HG02798 (cell line): Measurements from ENCODE around the gene LDLRAD4.

Experiments
- ATAC-seq: cut with Tn5 transposase; IDR thresholded peaks from one replicate; pipeline ENCODE4 v1.9.1; 2021; ENCODE audit warnings: mild to moderate bottlenecking; ENCODE audit not compliant: unreplicated experiment, poor library complexity

The LDLRAD4 gene

DNA sequence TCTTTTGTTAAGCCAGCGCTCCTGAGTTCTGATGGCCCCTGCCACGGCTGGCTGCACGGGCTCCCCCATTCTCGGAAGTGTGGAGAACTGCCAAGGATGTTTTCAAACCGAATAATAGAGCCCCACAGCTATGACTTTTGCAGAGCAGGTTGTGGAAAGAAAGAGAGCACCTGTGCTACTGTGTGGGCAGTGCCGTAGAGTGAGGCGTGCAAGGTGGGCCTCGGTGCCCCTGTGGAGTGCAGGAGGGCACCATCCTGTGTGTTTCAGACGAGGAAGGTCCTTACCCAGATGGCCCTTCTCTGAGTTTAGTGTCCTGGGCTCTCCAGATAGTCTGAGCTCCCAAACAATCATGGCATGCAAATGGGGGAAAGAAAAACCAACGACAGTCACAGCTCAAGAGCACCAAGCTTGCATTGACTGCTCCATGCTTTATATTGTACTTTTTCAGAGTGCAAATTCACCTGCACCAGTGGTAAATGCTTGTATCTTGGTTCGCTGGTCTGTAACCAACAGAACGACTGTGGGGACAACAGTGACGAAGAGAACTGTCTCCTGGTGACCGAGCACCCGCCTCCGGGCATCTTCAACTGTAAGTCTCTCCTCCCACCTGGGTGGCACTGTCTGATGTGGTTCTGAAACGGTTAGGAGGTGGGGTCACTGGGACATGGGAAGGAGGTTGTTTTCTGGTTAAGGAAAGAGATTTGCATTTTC, 219.4 kb downstream of the LDLRAD4 start:
- no peak for ATAC-seq

DNA sequence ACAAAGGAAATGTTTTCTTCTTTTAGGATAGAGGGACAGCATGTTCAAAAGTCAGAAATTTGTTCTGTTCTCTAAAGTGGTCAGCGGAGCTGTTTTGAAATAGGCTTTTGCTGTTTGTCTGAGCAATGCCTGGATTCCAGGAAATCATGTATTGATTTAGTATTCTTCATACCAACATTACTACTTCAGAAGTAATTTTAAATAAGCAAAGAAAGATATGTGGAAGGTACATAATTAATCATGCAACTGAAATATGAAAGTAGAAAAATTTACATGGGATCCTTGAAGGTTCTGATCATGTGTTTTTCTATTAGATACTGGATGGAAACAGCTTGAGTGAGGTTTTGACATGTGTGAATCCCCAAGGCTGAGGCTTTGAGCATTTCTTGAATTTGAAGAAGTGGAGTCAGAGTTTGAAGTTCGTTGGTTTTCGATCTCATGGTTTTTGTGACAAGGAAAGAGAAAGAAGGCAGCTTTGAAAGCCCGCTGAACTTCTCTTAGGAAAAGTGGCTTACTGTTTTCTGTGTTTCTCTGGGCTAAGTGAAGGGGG, 220.0 kb downstream of the LDLRAD4 start:
- ATAC-seq = no peak

DNA sequence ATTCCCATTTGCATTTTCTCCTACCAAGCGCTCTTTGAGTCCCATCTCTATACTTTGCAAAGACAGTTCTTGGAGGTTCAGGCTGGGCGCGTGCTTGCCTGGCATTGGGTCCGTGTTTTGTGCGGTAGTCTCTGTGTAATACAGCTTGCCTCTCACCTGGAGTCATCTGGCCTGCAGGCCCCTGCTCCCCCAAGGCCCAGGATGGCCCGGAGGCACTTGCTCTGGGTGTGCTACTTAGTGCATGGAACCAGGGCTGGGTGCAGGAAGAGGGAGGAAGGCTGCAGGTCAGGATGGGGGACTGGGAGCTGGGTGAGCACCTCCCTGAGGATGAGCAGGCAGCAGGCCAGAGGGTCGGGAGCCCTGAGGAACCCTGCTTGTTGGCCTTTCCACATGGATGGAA, 220.9 kb downstream of the LDLRAD4 start:
- ATAC-seq = no peak

DNA sequence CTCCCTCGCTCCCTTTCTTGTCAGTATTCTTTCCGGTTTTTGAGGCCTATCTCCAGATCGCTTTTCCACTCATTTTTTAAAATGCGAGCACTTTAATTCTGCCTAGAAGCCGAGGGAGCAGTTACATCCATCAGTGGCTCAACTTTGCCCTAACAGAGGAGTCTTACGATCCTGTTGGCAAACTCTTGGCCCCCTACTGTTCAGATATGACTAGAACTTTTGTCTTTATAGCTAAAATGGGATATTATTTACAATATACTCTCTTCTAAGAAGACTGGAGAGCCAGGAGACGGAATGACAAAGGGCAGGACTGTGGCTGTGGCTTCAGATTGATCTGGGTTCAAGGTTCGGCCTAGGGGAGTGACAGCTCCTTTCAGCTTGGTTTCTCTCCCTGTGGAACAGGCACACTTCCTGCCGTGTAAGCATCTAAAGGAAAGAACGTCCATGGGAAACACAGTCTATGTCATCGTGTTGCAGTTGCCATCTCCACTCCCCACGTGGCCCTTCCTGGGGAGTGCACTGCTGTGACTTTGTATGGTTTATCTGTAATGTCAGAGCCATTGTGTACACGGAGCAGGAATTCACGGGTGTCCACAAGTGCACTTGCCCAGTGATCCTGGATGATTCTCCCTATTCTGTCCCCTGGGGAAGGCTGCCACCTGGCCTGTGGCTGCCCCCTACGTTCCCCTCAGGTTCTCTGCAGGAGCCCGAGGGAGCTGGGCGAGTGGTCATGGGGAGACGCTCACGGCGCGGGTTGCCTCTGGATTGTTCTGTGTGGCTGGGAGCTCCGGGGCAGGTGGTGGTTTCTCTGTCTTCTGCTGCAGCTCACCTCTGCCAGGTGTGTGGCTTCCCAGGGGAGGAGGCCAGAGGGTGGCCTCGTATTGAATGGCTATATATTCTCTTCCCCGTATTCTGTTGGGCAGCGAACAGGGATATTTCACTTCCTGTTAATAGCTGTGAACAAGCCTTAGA, 222.0 kb downstream of the LDLRAD4 start:
- ATAC-seq = no peak

DNA sequence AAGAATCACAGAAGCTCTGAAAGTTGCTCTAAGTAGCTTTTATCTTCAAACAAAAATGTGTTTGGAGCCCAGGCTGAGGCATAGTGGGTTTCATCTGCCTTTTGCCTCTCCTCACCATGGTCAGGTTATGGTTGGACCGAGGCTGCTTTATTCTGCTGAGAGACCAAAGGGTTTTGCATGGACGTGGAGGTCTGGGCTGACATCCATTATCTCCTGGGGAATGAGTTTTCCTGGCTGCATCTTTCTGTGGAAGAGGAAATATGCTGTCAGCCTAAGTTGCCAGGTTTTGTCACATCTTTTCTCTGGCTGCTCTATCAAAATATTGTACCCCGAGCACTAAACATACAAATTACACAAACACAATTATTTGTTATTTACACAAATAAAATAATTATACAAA, 223.2 kb downstream of the LDLRAD4 start:
- no peak for ATAC-seq

DNA sequence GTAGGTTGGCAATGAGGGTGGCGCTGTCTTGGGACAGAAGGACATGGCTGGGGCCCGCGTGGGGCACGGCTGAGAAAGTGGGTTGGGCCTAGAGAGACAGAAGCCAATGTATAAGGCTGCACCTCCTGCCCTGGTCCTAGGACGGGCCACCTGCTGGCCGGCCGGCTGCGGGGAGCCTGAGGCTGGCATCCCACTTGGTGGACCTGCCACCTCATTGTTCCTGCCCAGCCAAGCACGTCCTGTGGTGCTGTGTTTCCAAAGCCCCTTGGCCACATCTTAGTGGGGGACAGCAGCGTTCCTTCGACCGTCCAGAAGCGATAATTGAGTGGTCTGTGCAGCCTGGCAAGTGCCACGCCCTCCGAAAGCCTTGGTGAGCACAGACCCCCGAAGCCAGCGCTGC, 223.9 kb downstream of the LDLRAD4 start:
- ATAC-seq = no peak

DNA sequence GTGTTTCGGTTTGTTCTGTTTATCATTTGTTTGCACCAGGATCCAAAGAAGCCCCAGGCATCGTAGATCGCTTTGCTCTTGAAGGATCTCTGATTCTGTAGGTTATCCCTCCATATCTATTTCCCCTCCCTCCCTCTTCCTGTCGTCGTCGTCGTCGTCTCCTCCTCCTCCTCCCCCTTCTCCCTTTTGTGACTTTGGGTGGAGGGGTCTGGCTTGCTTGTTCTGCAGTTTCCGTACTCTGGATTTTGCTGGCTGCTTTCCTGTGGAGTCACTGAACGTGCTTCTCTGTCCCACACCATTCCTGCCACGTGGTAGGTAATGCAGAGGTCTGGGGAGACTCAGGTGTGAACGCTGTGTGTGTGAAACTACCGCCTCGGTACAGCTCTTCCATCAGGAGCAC, 225.0 kb downstream of the LDLRAD4 start:
- no peak for ATAC-seq

DNA sequence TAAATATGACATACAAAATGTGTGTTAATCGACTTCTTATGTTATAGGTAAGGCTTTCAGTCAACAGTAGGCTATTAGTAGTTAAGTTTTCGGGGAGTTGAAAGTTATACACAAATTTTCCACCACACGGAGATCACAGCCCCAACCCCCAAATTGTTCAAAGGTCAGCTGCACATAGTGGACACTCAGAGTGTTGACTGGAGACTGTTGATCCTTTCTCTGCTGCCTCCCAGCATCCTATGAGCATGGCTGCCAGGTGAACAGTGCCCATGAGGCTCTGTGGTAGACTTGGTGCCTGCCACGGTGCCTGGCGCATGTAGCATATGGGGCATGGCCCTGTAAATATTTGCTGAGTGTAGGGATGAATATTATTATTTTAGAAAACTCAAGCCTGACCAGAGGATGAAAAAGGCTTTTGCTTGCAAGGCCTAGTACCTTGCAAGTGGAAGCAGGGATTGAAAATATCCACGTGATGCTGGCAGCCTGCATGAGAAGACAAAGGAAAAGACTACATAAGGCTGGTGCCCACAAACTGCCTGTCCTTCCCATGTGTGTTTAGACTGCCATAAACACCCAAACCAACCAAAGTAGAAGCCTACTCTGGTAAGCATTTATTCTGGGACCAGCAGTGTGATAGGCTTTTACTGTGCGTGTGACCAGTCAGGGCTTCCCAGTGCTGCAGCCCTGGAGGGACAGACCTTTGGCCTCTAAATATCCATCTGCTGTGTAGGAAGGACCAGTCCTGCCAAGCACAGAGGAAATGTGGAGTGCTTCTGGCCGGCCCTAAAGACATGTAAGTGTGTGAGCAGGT, 226.1 kb downstream of the LDLRAD4 start:
- no peak for ATAC-seq

DNA sequence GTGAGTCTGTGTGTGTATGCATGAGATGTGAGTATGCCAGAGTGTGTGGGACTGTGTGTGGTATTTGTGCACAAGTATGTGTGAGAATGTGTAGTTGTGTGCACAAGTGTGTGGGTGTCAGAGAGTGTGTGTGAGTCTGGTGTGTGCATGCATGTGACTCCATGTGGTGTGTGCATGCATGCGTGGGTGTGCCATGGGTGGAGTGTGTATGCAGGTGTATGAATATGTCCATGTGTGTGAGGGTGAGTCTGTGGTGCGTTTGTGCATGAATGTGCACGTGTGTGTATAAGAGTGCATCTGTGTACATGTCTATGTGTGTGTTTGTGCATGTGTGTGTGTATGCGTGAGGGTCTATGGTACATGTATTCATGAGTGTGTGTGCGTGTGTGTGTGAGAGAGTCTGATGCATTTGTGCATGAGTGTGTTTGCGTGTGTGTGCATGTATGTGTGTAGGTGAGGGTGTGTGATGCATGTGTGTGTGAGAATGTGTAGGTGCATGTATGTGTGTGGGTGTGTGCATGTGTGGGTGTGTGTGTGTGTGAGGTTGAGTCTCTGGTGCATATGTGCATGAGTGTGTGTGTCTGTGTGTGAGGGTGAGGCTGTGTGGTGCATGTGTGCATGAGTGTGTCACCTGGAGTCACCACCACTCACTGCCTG, 226.8 kb downstream of the LDLRAD4 start:
- ATAC-seq = no peak

DNA sequence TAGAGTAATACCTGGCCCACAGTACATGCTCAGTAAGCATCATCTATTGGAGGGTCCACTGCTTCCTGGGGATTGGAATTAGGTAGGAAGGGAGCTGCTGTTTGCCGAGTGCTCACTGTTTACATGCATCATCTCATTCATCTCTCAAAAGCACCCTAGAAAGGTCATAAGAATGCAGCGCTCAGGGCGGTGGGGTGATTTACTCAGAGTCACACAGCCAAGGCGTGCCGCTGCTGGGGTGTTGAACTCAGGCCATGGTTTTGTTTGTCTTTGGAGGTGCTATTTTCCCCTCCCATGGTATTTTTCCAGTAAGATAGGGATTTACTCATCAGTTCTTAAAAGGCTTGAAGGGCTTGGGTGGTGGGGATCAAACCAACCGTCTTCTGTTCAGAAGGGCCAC, 227.5 kb downstream of the LDLRAD4 start:
- ATAC-seq = no peak

DNA sequence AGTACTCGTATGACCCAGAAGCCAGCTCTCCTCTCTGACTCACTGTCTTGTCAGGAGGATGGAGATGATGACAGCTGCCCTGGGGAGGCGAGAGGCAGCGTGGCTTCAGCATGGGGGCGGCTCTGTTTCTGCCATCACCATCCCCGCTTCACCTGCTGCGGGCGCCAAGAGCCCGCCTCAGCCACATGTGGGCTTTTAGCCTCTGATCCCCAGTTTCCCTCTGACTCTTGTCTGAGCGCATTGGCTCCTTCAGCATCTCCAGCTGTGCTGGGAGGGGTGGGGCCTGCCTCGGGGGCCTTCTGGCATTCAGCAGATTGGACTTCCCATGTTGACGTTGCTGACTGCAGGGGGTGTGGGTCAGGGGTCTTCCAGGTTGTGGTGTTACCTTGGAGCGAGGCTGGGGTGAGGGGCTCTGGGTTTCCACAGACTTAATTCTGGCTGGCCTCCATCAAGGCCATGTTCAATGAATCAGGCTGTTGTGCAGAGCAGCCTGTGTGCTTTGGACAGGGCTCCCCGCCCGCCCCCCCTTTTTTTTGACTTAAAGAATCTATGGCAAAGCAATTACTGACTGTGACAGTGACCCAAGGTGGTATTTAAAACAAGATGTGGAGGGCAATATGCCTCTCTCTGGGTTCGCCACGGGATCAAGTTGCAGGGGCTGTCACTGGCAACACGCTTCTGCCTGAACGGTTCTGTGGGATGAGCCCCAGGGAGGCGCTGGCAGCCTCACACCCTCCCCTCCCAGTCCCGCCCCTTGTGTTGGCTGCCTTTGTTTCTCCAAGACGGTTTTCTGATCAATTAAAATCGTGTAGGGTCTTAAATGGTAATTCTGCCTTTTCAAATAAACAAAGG, 228.3 kb downstream of the LDLRAD4 start:
- no peak for ATAC-seq

DNA sequence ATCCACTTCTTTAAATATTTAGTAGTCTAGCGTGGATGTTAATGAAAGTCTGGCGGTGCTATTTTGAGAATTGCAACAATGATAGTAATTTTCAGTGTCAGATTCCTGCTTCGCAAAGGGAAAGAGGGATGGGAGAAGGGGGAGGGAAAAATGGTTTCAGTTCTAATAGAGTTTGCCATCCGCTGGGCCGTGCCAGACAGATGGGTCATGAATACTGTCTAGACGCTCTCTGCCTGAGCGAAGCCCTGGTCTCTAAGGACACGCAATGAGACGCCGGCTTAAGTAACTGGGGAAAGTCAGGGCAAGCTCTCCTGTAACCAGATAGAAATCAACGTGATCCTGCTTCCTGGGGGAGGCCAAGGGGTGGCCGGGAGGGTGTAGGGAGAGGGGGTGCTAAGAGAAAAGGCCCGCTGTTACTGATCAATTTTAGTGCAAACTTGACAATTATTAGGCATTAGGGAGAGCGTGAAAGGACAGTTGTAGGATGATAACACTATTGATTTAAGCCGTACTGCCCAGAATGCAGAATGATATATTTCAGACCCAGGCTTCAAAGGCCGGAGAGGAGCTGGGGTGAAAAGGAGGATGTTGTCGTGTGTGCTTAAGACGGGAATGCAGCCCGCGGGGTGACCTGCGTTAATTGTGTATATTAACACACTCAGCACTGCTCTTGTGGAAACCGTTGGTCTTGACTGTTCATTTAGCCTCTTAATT, 229.2 kb downstream of the LDLRAD4 start:
- no peak for ATAC-seq

DNA sequence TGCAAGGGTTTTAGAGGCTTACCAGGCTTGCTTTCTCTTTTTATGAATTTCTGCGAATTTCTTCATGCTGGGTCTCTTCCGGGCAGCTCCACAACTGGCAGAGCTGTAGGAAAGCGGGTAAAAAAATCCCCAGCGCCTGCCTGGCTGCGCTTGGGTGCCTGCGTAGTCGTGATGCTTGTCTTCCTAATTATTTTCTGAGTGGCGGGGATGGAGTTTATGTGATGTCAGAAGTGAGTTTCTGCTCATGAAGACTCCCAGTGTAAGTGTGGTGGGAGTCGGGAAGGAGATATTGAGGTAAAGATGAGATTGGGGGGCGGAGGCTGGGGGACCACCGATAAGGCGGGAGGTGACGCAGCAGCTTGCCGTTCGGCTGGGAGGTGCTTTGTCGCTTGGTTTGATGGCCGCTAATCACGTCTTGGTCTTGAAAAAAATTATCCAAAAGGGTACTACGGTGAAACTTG, 229.8 kb downstream of the LDLRAD4 start:
- no peak for ATAC-seq

DNA sequence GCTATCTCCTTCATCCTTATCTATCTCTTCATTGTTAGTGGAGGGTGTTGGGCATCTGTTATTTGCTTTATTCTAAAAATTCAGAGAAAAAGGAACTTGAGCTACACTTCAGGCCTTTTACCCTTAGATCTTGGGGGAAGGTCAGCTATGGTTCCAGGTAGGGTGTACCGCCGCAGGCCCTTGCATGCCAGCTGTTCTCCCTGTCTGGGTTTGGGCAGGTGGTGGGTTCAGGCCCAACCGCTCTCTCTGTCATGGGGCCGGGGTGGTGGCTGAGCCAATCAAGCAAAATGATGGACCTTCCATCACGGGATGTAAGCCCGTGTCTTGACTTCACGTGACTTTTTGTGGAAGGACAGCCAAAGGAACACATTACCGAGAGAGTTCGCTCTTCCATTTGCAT, 231.1 kb downstream of the LDLRAD4 start:
- no peak for ATAC-seq

DNA sequence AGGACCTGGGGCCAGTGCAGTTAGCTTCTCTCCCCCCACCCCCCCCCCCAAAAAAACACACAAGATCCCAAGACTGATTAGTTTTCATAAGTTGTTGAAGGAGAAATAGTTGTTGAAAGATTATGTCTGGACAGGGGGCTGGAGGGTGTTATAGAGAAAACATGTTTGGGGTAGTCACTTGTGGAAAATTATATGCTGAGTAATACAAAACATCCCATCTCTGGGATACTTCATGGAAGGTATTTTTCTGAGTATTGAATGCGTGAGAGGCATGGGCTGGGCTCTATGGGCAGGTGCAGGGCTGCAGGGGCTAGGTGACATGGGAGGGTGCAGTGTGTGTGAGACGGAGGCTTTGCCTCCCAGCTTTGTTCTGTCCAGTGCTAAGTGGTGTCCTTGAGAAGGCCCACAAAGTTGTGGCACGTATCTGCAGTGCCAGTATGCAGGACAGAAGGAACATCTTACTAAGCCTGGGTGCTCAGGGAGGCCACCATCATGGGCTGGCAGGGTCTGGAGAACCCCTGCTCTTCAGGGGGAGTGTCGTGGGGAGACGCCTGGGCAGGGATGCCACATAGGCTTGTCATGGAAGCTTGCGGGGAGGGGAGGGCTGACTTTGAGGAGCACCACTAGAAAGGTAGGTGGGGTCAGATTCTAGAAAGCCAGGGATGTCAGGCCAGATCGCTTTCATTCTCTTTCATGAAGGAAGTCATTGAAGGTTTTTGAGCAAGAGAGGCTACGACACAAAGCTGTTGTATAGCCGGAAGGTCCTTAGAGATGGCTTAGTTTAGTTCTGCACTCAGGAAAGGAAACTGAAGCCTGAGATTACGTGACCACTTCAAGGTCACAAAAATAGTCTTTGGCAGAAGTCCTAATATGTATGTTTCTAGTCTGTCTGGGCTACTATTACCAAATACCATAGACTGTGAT, 232.0 kb downstream of the LDLRAD4 start:
- ATAC-seq = peak; percentile 65

DNA sequence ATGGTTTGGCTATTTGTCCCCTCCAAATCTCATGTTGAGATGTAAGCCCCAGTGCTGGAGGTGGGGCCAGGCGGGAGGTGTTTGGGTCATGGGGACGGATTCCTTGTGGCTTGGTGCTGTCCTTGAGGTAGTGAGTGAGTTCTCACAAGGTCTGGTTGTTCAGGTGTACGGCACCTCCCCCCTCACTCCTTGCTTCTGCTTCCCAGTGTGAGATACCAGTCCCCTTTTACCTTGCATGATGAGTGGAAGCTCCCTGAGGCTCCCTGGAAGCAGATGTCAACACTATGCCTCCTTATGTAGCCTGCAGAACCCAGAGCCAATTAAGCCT, 232.6 kb downstream of the LDLRAD4 start:
- ATAC-seq = no peak

DNA sequence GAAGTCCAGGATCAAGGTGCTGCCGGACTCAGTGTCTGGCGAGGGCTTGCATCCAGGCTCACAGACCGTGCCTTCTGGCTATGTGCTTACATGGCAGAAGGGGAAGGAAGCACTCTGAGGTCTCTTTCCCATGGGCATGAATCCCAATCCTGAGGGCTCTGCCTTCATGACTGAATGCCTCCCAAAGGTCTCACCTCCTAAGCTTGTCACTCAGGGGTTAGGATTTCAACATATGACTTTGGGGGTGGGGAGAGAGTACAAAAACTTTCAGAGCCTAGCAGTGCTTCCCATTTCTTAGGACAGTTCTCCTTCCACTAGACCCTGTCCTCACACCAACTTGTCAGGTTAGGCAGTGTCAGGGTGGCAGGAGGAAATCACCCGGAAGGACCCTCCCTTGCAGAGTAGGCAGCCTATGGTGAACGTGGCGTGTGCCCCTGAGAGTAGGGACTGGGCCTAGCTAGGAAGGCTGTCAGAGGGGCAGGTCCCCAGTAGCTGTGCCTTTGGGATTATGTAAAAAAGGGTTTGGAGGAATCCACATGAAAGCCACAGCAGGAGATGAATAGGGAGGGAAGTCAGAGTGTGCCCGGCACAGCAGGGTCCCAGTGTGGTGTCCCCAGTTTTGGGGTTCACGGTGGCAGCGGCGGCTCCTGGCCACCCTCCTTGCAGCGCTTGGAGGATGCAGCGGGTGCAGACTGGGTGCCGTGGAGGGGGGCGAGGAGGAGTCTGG, 233.3 kb downstream of the LDLRAD4 start:
- ATAC-seq = no peak
